Measurements from ENCODE around the gene SERPINA3.

DNA sequence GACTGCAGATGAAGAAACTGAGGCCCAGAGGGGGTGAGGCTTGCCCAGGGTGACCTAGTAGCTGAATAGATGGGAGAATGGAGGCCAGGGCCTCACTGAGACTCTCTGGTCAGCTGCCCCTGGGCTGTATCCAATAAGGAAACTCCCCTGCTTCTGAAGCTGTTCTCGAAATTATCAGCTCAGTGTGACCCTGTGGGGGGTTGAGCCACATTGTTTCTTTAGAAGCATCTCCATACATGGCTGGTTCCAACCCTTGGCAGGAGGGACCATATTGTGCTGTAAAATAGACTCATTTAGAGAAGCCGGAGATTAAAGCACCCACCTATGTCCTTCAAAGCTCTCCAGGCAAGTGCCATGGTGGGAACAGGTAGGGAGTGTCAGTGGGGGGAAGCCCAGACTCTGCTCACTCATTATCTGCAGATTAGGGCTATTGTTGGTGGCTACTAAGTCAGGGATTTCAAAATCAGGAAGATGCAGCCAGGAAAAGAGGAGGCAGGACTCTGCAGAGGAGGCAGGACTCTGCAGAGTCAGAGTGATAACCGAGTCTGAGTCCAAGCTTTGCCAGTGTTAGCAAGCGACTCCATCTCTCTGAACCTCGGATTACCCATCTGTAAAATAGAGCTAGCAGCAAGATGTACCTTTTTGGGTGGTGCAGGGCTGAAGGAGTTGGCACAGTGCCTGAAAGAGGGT lies 27.5 kb upstream of the SERPINA3 start:
- no peak for TF ChIP-seq POLR2AphosphoS5 (IDR thresholded peaks at IDR 0.05)
- TF ChIP-seq CTCF (IDR thresholded peaks at IDR 0.05): no peak
- no peak for TF ChIP-seq POLR2A (IDR thresholded peaks at IDR 0.05)
